Measurements from ENCODE around the gene EDDM13.
"Not testable (repeated sequence)": the region's sequence is repeated elsewhere in the genome, so short reads cannot be mapped to it uniquely, and the experiment has no call there.

Gene EDDM13

GRCh38 chr19:56321989-56322440, 49.5 kb downstream of the EDDM13 start:
- no peak for DNase-seq

GRCh38 chr19:56324436-56324835, 51.9 kb downstream of the EDDM13 start:
- no peak for DNase-seq

GRCh38 chr19:56332695-56333094, 60.1 kb downstream of the EDDM13 start:
- no peak for DNase-seq

- peak; percentile 1 for DNase-seq
Observed at GRCh38 chr19:56333506-56333905, 61.0 kb downstream of the EDDM13 start.

- not testable (repeated sequence) for DNase-seq
Observed at GRCh38 chr19:56335371-56335770, 62.8 kb downstream of the EDDM13 start.

- DNase-seq: not testable (repeated sequence)
Observed at GRCh38 chr19:56337077-56337476, 64.5 kb downstream of the EDDM13 start.

- not testable (repeated sequence) for DNase-seq
Observed at GRCh38 chr19:56339031-56339430, 66.5 kb downstream of the EDDM13 start.

GRCh38 chr19:56341948-56342347, 69.4 kb downstream of the EDDM13 start:
- no peak for DNase-seq

GRCh38 chr19:56347163-56347778, 74.7 kb downstream of the EDDM13 start:
- DNase-seq: no peak

- no peak for DNase-seq
Observed at GRCh38 chr19:56348289-56348877, 75.8 kb downstream of the EDDM13 start.

- no peak for DNase-seq
Observed at GRCh38 chr19:56350416-56351045, 78.0 kb downstream of the EDDM13 start.

- no peak for DNase-seq
Observed at GRCh38 chr19:56351208-56351607, 78.7 kb downstream of the EDDM13 start.

GRCh38 chr19:56355517-56355916, 83.0 kb downstream of the EDDM13 start:
- DNase-seq: no peak

- DNase-seq: no peak
Observed at GRCh38 chr19:56356944-56357343, 84.4 kb downstream of the EDDM13 start.
